Pancreas (tissue), 10 donors: ENCODE results near the gene TRAF3. TPM values are rescaled to one million over a fixed set of nuclear protein-coding genes. Genes with fewer than 3 reads are reported as not detected.

ENCODE experiments used
- ATAC-seq, 4 donors: fragments of 200-7000 bp; cut with Tn5 transposase; one replicate each; pipeline versions ENCODE4 v1.8.0 to v1.9.1; 2020; ENCODE audit warnings: mild to moderate bottlenecking in 4 of 4, moderate library complexity in 4 of 4
- DNase-seq, 6 donors: peaks; one replicate each; pipeline ENCODE4 v3.0.0-alpha.2; 2020
- FAIRE-seq: peaks from 2 replicates; lab custom pipeline; 2012; peaks lifted over from hg19 to GRCh38; lab: Jason Lieb, UNC
- H3K27ac ChIP-seq, 4 donors: fragments of 200-600 bp; sonication (generic); 1 replicate in 3 of 4; 2 replicates in 1 of 4; pipeline versions ENCODE4 v1.5.0 to v1.8.0; 2020
- H3K27me3 ChIP-seq, 4 donors: fragments of 200-600 bp; one replicate each; pipeline ENCODE4 v1.8.0; 2021
- H3K36me3 ChIP-seq, 3 donors: fragments of 200-600 bp; sonication (generic) in 1 of 3; one replicate each; pipeline versions ENCODE4 v1.5.0 to v1.8.0; 2020 to 2021
- H3K4me1 ChIP-seq, 3 donors: fragments of 200-600 bp; one replicate each; pipeline ENCODE4 v1.8.0; 2021
- H3K4me3 ChIP-seq, 4 donors: fragments of 200-600 bp; sonication (generic) in 2 of 4; one replicate each; pipeline versions ENCODE4 v1.5.0 to v1.8.0; 2020 to 2021
- H3K9me3 ChIP-seq, 4 donors: fragments of 200-600 bp; one replicate each; pipeline ENCODE4 v1.8.0; 2021
- CTCF ChIP-seq, 4 donors: fragments of 200-600 bp; sonication (generic) in 3 of 4; IDR thresholded peaks; one replicate each; pipeline versions ENCODE4 v1.5.0 to v1.8.0; 2021; ENCODE audit warnings: antibody characterized with exemption in 4 of 4
- WGBS, 2 donors: extraction: QIAGEN DNeasy Blood & Tissue Kit; methylation state at CpG; one replicate each; pipeline ENCODE4 v1.1.7; 2013; 5-methylcytosine and 5-hydroxymethylcytosine counted together
- intact Hi-C, 3 donors: fragments of 100-400 bp; cut with DNase I; formaldehyde crosslinking; loops; one replicate each; pipeline versions ENCODE4 v1.11.1 to v1.14.2; 2022
- polyA plus RNA-seq, 2 donors: library from polyadenylated mRNA; stranded (reverse); fragments of 200-250 nt; gene quantifications; one replicate each; pipeline ENCODE4 v1.2.3, GENCODE V29; 2013
- total RNA-seq, 6 donors: library from RNA; stranded (reverse); fragmentation: NEBNext Ultra II Directional in 4 of 6; extraction: Animal tissue kit (Norgen Biotek cat#: 25700) in 4 of 6; gene quantifications; one replicate each; pipeline versions ENCODE4 v1.2.1 to v1.2.4, GENCODE V29; 2021 to 2023
- donor health status: healthy with polysubstance abuse.
- donor health status: DM: no; HTN: no; CAD: no; lungs with moderate emphysema.
- donor health status: DM: no; HTN: no; CAD: no.
- donor health status: control.
- donor health status: control.
- donor health status: Bipolar disorder and iron deficiency.
- donor health status: DM: yes; HTN: yes; CAD: no.
- donor health status: DM: no; HTN: no; CAD: no.
- donor health status: DM: no; HTN: no; CAD: no.
- donor health status: DM: yes; HTN: yes; CAD: no.

Gene TRAF3
- total and polyA plus RNA-seq, 8 donors, result 3.6 to 14.7 (median 6.1) TPM

GRCh38 chr14:102878174-102878969 is 101.1 kb downstream of the TRAF3 start:
- Histone ChIP-seq H3K4me1 (no peaks in the 10 kb centered on the region), H3K9me3 (no peaks in the 10 kb centered on the region), H3K27me3 (no peaks in the 10 kb centered on the region), H3K27ac (no peak overlapping the region), H3K4me3 (no peak overlapping the region), H3K36me3 (no peaks in the 10 kb centered on the region)
- 80 to 81% methylated on average over 6 of the region's 6 CpGs for WGBS, 2 donors
- intact Hi-C loops, result no loop called here
- TF ChIP-seq CTCF (IDR thresholded peaks at IDR 0.05), result no peak
- ATAC-seq, result no peak
- no peak for DNase-seq
- no peak for FAIRE-seq

- H3K27me3 ChIP-seq, result no peaks in the 10 kb centered on the region
- TF ChIP-seq CTCF (IDR thresholded peaks at IDR 0.05), result no peak
- no peak overlapping the region for H3K27ac ChIP-seq
- 92 to 93% methylated on average over 6 of the region's 6 CpGs for WGBS, 2 donors
- no peak overlapping the region for H3K4me3 ChIP-seq
- no peaks in the 10 kb centered on the region for H3K36me3 ChIP-seq
- no peaks in the 10 kb centered on the region for H3K9me3 ChIP-seq
- ATAC-seq (no peak), DNase-seq (no peak), FAIRE-seq (no peak)
- intact Hi-C loops, result no loop called here
- no peaks in the 10 kb centered on the region for H3K4me1 ChIP-seq
Observed at GRCh38 chr14:102878970-102879460, 101.8 kb downstream of the TRAF3 start.

GRCh38 chr14:102882226-102882906 is 105.1 kb downstream of the TRAF3 start:
- FAIRE-seq (no peak), ATAC-seq (no peak), DNase-seq (no peak)
- Histone ChIP-seq H3K27ac (no peak overlapping the region), H3K4me1 (no peaks in the 10 kb centered on the region), H3K4me3 (no peak overlapping the region), H3K27me3 (no peaks in the 10 kb centered on the region), H3K9me3 (no peaks in the 10 kb centered on the region), H3K36me3 (no peaks in the 10 kb centered on the region)
- TF ChIP-seq CTCF (IDR thresholded peaks at IDR 0.05), result no peak
- intact Hi-C loops, result no loop called here
- WGBS, 2 donors, result 77 to 78% methylated on average over 5 of the region's 5 CpGs

- Histone ChIP-seq H3K36me3 (no peaks in the 10 kb centered on the region), H3K4me1 (no peaks in the 10 kb centered on the region), H3K27me3 (no peaks in the 10 kb centered on the region), H3K27ac (no peak overlapping the region), H3K9me3 (no peaks in the 10 kb centered on the region), H3K4me3 (no peak overlapping the region)
- ATAC-seq (no peak), FAIRE-seq (no peak), DNase-seq (no peak)
- intact Hi-C loops, result no loop called here
- no peak for TF ChIP-seq CTCF (IDR thresholded peaks at IDR 0.05)
- WGBS, 2 donors, result 93 to 94% methylated on average over 5 of the region's 5 CpGs
Observed at GRCh38 chr14:102883089-102883541, 105.9 kb downstream of the TRAF3 start.
